HepG2 (cell line): ENCODE results near the gene C2orf76. TPM values are rescaled to one million over a fixed set of nuclear protein-coding genes. Genes with fewer than 3 reads are reported as not detected.

Experiments used
- ATAC-seq: fragments of 200-7000 bp; cut with Tn5 transposase; 3 replicates; pipeline ENCODE4 v1.9.1; 2020; ENCODE audit warnings: mild to moderate bottlenecking, moderate library complexity
- BruUV-seq: library from RNA; stranded (reverse); fragments of 400-500 nt; replicated peaks from 2 replicates; lab custom pipeline; 2021; lab: Mats Ljungman, UMichigan
- CTCF ChIA-PET: fragments of 300-600 bp; formaldehyde crosslinking; extraction: SDS; loops from one replicate; lab custom pipeline; 2021; ENCODE audit warnings: low total read pairs, inconsistent platforms, low intra/inter-chr PET ratio; lab: Yijun Ruan, JAX
- POLR2A ChIA-PET: fragments of 350-600 bp; sonication (Branson Sonifier 250); formaldehyde crosslinking; loops from one replicate; lab custom pipeline; 2020; ENCODE audit warnings: antibody characterized with exemption, inconsistent platforms; lab: Yijun Ruan, JAX
- DNase-seq: peaks from one replicate; pipeline ENCODE4 v3.0.0-alpha.2; 2015; ENCODE audit warnings: low spot score
- FAIRE-seq: peaks from 3 replicates; lab custom pipeline; 2011; peaks lifted over from hg19 to GRCh38; lab: Jason Lieb, UNC
- H2AFZ ChIP-seq: one replicate; pipeline ENCODE4 v1.6.1; 2011; ENCODE audit warnings: low read length, inconsistent platforms
- H3K27ac ChIP-seq: fragments of 300-600 bp; 3 replicates; pipeline ENCODE4 v1.8.0; 2011; ENCODE audit warnings: mixed run types, mild to moderate bottlenecking, mixed read lengths, low read length, inconsistent platforms; ENCODE audit not compliant: insufficient read depth; ENCODE audit errors: extremely low read length
- H3K27me3 ChIP-seq, 2 experiments: fragments of 200-600 bp in 1 of 2; 2 replicates in 1 of 2; 3 replicates in 1 of 2; pipeline versions ENCODE4 v1.6.0 to v1.8.0; 2011; ENCODE audit warnings: low read length in 2 of 2, mild to moderate bottlenecking in 2 of 2, moderate library complexity in 2 of 2, inconsistent platforms in 1 of 2; ENCODE audit not compliant: insufficient read depth in 2 of 2, control insufficient read depth in 1 of 2
- H3K36me3 ChIP-seq, 2 experiments: fragments of 200-600 bp in 1 of 2; replicated peaks in 1 of 2; 2 replicates in 1 of 2; 3 replicates in 1 of 2; pipeline versions ENCODE4 v1.5.1 to v1.8.0; 2011; ENCODE audit warnings: low read length in 2 of 2, inconsistent platforms in 1 of 2; ENCODE audit not compliant: insufficient read depth in 2 of 2, control insufficient read depth in 1 of 2
- H3K4me1 ChIP-seq: 2 replicates; pipeline ENCODE4 v1.5.1; 2012; ENCODE audit warnings: low read length, inconsistent platforms; ENCODE audit not compliant: insufficient read depth
- H3K4me2 ChIP-seq: 2 replicates; pipeline ENCODE4 v1.6.0; 2011; ENCODE audit warnings: low read depth, low read length, inconsistent platforms
- H3K4me3 ChIP-seq, 3 experiments: fragments of 200-600 bp in 1 of 3; sonication (generic), shearing (Covaris generic) in 1 of 3; replicated peaks in 1 of 3; 2 replicates each; pipeline ENCODE4 v1.5.1; 2011 to 2016; ENCODE audit warnings: low read length in 3 of 3, inconsistent platforms in 2 of 3, low read depth in 2 of 3, mild to moderate bottlenecking in 2 of 3, control low read depth in 1 of 3, mixed read lengths in 1 of 3; ENCODE audit not compliant: insufficient read depth in 1 of 3
- H3K79me2 ChIP-seq: one replicate; pipeline ENCODE4 v1.6.1; 2011; ENCODE audit warnings: low read length, inconsistent platforms; ENCODE audit not compliant: insufficient read depth
- H3K9ac ChIP-seq: 2 replicates; pipeline ENCODE4 v1.6.0; 2011; ENCODE audit warnings: mild to moderate bottlenecking, low read depth, low read length, inconsistent platforms; ENCODE audit not compliant: insufficient read depth
- H3K9me3 ChIP-seq: 2 replicates; pipeline ENCODE4 v1.5.1; 2012; ENCODE audit warnings: mild to moderate bottlenecking, low read length
- H4K20me1 ChIP-seq: 2 replicates; pipeline ENCODE4 v1.6.0; 2011; ENCODE audit warnings: inconsistent platforms, mild to moderate bottlenecking, low read length, moderate library complexity; ENCODE audit not compliant: insufficient read depth
- DNMT1 ChIP-seq: sonication (generic); formaldehyde crosslinking; IDR thresholded peaks from 2 replicates; pipeline ENCODE4 v1.5.1; 2020; ENCODE audit warnings: mild to moderate bottlenecking, missing genetic modification reagents
- FOSL2 ChIP-seq: sonication (generic); formaldehyde crosslinking; IDR thresholded peaks from 2 replicates; pipeline ENCODE4 v1.4.0; 2020; ENCODE audit warnings: missing genetic modification reagents
- LCORL ChIP-seq, 2 experiments: fragments of 450-650 bp in 1 of 2; sonication (generic) in 1 of 2; formaldehyde crosslinking in 1 of 2; IDR thresholded peaks; 2 replicates each; pipeline versions ENCODE4 v1.5.0 to v1.6.1; 2017 to 2020; ENCODE audit warnings: antibody characterized with exemption in 1 of 2, missing genetic modification reagents in 1 of 2
- RXRB ChIP-seq: IDR thresholded peaks from 2 replicates; pipeline ENCODE4 v1.6.1; 2016; ENCODE audit warnings: borderline replicate concordance, missing genetic modification reagents, missing compliant biosample characterization
- TBX3 ChIP-seq: fragments of 450-650 bp; IDR thresholded peaks from 2 replicates; pipeline ENCODE4 v1.6.1; 2017; ENCODE audit warnings: antibody characterized with exemption, mild to moderate bottlenecking, inconsistent platforms, borderline replicate concordance
- ZBTB2 ChIP-seq: sonication (generic); formaldehyde crosslinking; IDR thresholded peaks from 2 replicates; pipeline ENCODE4 v1.8.0; 2022; ENCODE audit warnings: low read depth, missing genetic modification reagents
- ZNF234 ChIP-seq: sonication (generic); formaldehyde crosslinking; conservative IDR thresholded peaks from 2 replicates; pipeline ENCODE4 v1.5.1; 2020; ENCODE audit warnings: mild to moderate bottlenecking, missing genetic modification reagents
- ZNF781 ChIP-seq: sonication (generic); formaldehyde crosslinking; IDR thresholded peaks from 2 replicates; pipeline ENCODE4 v1.5.1; 2020; ENCODE audit warnings: borderline replicate concordance, mild to moderate bottlenecking, missing genetic modification reagents; ENCODE audit errors: not compliant biosample characterization
- WGBS: methylation state at CpG from one replicate; pipeline ENCODE4 v1.1.6; 2017; ENCODE audit warnings: low lambda C conversion rate; 5-methylcytosine and 5-hydroxymethylcytosine counted together
- in situ Hi-C: cut with HindIII; loops from 2 replicates; pipeline ENCODE4 v1.10.0; 2017; ENCODE audit warnings: low pct_unique_long_range_greater_than_20kb; ENCODE audit not compliant: extremely low pct_ligation_motif_present
- intact Hi-C: fragments of 100-400 bp; cut with micrococcal nuclease; formaldehyde crosslinking; loops from one replicate; pipeline ENCODE4 v1.10.0; 2022; ENCODE audit not compliant: unreplicated experiment
- polyA plus RNA-seq, 8 experiments: library from polyadenylated mRNA; depleted of rRNA in 3 of 8; stranded (reverse) in 7 of 8; unstranded in 1 of 8; fragments of >200 nt; fragmentation: Illumina TruSeq in 4 of 8; extraction: Trizol in 4 of 8; gene quantifications; 2 replicates each; pipeline versions ENCODE4 v1.2.1 to v1.2.3, GENCODE V29; 2011 to 2016; ENCODE audit warnings: low read depth in 4 of 8, missing spikeins in 1 of 8, mixed read lengths in 1 of 8; ENCODE audit not compliant: insufficient read depth in 1 of 8
- total RNA-seq, 5 experiments: library from RNA; depleted of rRNA; stranded (reverse); fragments of >200 nt; fragmentation: Illumina TruSeq; extraction: Trizol; gene quantifications; 2 replicates each; pipeline ENCODE4 v1.2.3, GENCODE V29; 2016; ENCODE audit warnings: low read depth in 1 of 5

Gene C2orf76
- total and polyA plus RNA-seq, 2 of the 13 experiments (the other 11 are each of a cell fraction or from before 2014, with no cell fraction given) = 7.7 to 8.5 TPM

GRCh38 chr2:119383410-119384140 is 16.9 kb upstream of the C2orf76 start:
- no TSS peak for BruUV-seq
- no peaks in the 10 kb centered on the region for H3K9me3 ChIP-seq
- CTCF ChIA-PET = no interaction called here
- H3K9ac ChIP-seq = no peak overlapping the region
- FAIRE-seq (no peak), ATAC-seq (no peak), DNase-seq (no peak)
- no peaks in the 10 kb centered on the region for H3K36me3 ChIP-seq
- H3K79me2 ChIP-seq = no peaks in the 10 kb centered on the region
- POLR2A ChIA-PET = interaction anchor here (1.8 kb wide), 1 partner anchor 17 kb away, joined by 4 read pairs; the partner anchor contains the start of genes C2orf76 and DBI
- no peaks in the 10 kb centered on the region for H4K20me1 ChIP-seq
- H3K27ac ChIP-seq = no peak overlapping the region
- WGBS = 46% methylated on average over 6 of the region's 6 CpGs
- in situ Hi-C loops = no loop called here
- no peak overlapping the region for H3K4me2 ChIP-seq
- H3K4me3 ChIP-seq = no peak overlapping the region
- intact Hi-C loops = no loop called here
- TF ChIP-seq ZNF234 (no peak), FOSL2 (CRISPR knock-in tag) (no peak), LCORL (IDR thresholded peaks at IDR 0.05) (peak; percentile 77; the same call in 1 of the 2 replicates), LCORL (CRISPR knock-in tag; IDR thresholded peaks at IDR 0.05) (no peak), DNMT1 (CRISPR knock-in tag) (no peak), RXRB (no peak)
- H2AFZ ChIP-seq = no peak overlapping the region
- peaks cover 15% of the 10 kb centered on the region for H3K4me1 ChIP-seq
- H3K27me3 ChIP-seq = no peaks in the 10 kb centered on the region; a peak in 1 of 5 replicates

GRCh38 chr2:119378566-119378965 is 11.9 kb upstream of the C2orf76 start:
- no peak overlapping the region for H3K4me2 ChIP-seq
- no peak overlapping the region for H2AFZ ChIP-seq
- no TSS peak for BruUV-seq
- peaks cover 0 to 2% of the 10 kb centered on the region in 2 experiments; a peak in 1 of 5 replicates for H3K36me3 ChIP-seq
- FAIRE-seq (no peak), ATAC-seq (no peak), DNase-seq (no peak)
- no peak overlapping the region for H3K4me3 ChIP-seq
- no peak overlapping the region for H3K9ac ChIP-seq
- 0 out of 2 replicates have a peak, but pooled peaks cover under 1% of the 10 kb centered on the region for H4K20me1 ChIP-seq
- intact Hi-C loops (no loop called here), in situ Hi-C loops (no loop called here)
- H3K27me3 ChIP-seq = no peaks in the 10 kb centered on the region
- CTCF ChIA-PET = no interaction called here
- WGBS = 39% methylated on average over 6 of the region's 6 CpGs
- no peaks in the 10 kb centered on the region for H3K79me2 ChIP-seq
- POLR2A ChIA-PET = interaction anchor here (1.5 kb wide), 1 partner anchor 12 kb away, joined by 11 read pairs; the partner anchor contains the start of genes C2orf76 and DBI
- TF ChIP-seq ZNF781 (CRISPR knock-in tag) = no peak
- no peak for TF ChIP-seq TBX3
- TF ChIP-seq ZBTB2 (CRISPR knock-in tag) = no peak
- no peaks in the 10 kb centered on the region for H3K9me3 ChIP-seq
- H3K27ac ChIP-seq = no peak overlapping the region
- peaks cover 24% of the 10 kb centered on the region for H3K4me1 ChIP-seq
